GM10847 (cell line): ENCODE measurements around the gene ZNF454.

Experiments
- POLR2A ChIP-seq: IDR thresholded peaks from 2 replicates; pipeline ENCODE4 v1.6.1; 2011; ENCODE audit not compliant: insufficient read length; ENCODE audit errors: extremely low read depth

Gene ZNF454

GRCh38 chr5:178940569-178941360 is at the start of gene ZNF454:
Gene ZNF454 (plus strand): TSS chr5:178941198. CDS start chr5:178942792, 1,594 bp downstream.
- TF ChIP-seq POLR2A: no peak

- no peak for TF ChIP-seq POLR2A
Measured at GRCh38 chr5:178895615-178896571, 45.1 kb upstream of the ZNF454 start, which contains the start of gene ZFP2. Gene ZFP2 (plus strand): TSS chr5:178895913. CDS start chr5:178931314, 35,401 bp downstream.

GRCh38 chr5:178899289-178899688 is 41.7 kb upstream of the ZNF454 start:
- TF ChIP-seq POLR2A: no peak

GRCh38 chr5:178902849-178903248 is 38.1 kb upstream of the ZNF454 start:
- TF ChIP-seq POLR2A: no peak

- TF ChIP-seq POLR2A: no peak
Measured at GRCh38 chr5:178931846-178932760, 8.9 kb upstream of the ZNF454 start.

GRCh38 chr5:178941361-178941760 is 363 bp downstream of the ZNF454 start:
- TF ChIP-seq POLR2A: no peak

- TF ChIP-seq POLR2A: no peak
Measured at GRCh38 chr5:178965465-178966055, 24.6 kb downstream of the ZNF454 start.

GRCh38 chr5:178981381-178981780 is 40.4 kb downstream of the ZNF454 start:
- TF ChIP-seq POLR2A: no peak

GRCh38 chr5:178982941-178983340 is 41.9 kb downstream of the ZNF454 start:
- no peak for TF ChIP-seq POLR2A

GRCh38 chr5:178983728-178984127 is 42.7 kb downstream of the ZNF454 start:
- TF ChIP-seq POLR2A: no peak

GRCh38 chr5:178984145-178985072 is 43.4 kb downstream of the ZNF454 start:
- TF ChIP-seq POLR2A: no peak

GRCh38 chr5:178986326-178986960 is 45.4 kb downstream of the ZNF454 start:
- TF ChIP-seq POLR2A: no peak

- TF ChIP-seq POLR2A: no peak
Measured at GRCh38 chr5:178988436-178989220, 47.6 kb downstream of the ZNF454 start.
